Hypothalamus (tissue), 51 donors: ENCODE data around the gene DDX17.
"Not testable (repeated sequence)": the region's sequence is repeated elsewhere in the genome, so short reads cannot be mapped to it uniquely, and the experiment has no call there.

Source experiments
- DNase-seq, 51 donors: peaks; one replicate each; lab custom pipeline; 2025; lab: John Stamatoyannopoulos, UW

The DDX17 gene

DNA sequence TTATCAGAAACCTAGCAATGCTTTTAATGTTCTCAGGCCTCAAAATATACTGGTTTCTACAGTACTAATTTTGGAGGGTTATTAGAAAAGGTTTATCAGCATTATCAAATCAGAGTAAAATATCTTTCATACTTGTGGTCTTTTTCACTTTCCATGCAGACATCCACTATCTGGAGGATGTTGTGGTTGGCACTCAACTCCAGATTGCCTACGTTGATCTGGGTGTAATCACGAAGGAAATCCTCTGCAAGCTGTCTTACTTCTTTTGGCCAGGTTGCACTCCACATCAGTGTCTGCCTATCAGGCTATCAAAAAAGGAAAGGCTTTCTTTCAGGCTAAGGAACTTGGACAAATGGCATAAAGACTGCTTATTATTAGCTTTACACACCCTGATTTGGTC, 11.6 kb downstream of the DDX17 start:
- no peak for DNase-seq

DNA sequence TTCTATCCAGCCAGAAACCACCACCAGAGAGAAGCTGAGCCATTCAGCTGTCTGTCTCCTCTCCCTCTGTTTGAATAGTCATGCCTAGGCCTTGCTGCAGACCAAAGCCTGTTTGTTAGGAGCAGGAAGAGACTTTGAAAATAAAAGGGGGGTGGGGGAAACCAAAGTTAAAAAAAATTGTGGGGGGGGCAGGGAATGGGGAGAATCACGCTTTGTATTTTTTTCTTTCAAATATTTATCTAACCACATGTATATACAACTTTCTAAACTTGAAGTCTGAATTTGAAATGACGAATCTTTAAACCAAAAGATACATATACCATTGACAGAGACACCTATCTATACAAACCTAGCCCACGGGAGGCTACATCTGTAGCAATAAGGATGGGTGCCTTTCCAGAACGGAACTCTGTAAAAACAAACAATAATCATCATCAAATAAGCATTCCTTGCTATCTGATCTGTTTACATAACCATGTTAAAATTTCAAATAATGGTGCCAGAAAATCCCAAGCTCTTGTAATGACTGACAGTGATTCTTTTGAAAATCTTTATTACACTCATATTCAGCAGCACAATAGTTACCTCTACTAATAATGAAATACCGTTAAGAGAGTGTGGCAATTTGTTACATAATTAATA, 14.3 kb downstream of the DDX17 start:
- DNase-seq = no peak

DNA sequence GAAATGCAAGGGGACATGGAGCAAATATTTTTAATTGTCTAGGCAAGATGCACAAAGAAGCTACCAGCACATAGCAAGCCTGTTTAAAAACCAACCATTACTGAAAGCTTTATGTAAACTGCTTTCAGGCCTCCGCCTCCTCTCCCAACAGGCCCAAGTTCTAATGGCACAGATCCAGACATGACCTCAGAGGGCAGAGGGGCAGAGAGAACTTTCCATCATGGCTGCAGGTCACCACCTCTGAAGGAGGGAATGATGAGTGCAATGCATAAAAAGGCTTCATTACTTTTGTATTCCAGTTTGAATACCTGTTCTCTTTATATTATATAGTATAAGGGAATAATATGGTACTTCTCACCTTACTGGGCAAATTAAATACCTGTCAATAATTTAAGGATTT, 15.2 kb downstream of the DDX17 start:
- peak in 12 of 51 donors; percentile 6 to 45 (median 20) for DNase-seq

DNA sequence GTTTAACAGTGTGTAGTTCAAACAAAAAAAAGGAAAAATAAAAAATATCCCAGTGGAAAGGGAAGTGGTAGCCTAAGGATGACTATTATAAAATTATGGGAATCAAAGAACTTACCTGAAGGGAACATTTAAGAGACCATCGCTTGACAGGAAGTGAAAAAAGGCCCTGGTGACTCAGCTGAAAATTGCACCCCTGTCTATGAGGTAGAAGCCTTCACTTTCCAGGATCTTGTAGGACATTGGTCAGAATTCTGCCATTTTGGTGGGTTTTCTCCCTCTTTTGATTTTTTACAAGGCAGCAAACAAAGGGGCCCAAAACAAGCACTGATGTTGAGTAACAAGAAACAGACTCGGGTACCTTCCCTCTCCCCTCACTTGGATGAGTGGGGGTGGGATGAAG, 15.6 kb downstream of the DDX17 start:
- DNase-seq = no peak

DNA sequence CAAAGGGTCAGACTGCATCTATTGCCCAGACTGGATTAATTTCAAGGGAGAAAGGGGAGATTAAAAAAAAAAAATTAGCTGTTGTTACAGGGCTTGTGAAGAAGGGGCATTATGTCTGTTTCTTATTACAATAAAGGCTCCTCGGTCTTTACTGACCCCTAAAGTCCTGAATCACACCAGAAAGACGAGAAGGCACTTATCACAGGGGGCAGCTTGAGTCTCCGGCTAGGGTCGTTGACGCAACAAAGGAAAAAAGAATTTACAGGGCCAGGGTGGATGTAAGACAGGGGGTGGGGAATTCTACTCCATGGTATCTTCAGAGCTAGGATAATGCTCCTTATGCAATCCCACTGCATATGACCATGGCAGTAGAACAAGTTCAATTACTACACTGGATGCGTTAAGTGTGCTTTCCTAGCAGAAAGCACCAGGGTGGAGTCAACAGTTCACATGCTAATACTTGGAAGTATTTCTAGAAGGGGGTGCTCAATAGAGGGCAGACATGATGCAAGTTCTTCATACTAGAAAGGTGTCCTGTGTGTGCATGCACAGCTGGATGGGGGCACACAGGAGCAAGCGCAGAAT, 16.5 kb downstream of the DDX17 start:
- DNase-seq = no peak

DNA sequence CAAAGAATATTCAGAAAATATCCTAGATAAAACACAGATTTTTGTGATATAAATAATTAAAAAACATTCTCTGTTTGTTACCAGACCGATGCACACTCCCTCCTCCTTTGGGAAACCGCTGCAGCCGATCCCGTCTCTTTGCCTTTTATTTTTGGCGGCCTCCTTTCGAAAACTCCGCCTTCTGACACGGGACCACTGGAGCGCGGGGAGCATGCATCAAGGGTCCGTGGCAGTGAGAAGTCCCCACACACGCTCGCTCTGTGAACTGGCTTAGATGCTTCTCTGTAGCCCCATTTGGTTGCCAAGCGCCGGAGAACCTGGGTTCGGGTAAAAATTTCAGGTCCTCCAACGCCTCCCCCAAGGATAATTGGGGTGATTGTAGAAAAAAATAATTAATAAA, 17.0 kb downstream of the DDX17 start:
- DNase-seq = no peak

DNA sequence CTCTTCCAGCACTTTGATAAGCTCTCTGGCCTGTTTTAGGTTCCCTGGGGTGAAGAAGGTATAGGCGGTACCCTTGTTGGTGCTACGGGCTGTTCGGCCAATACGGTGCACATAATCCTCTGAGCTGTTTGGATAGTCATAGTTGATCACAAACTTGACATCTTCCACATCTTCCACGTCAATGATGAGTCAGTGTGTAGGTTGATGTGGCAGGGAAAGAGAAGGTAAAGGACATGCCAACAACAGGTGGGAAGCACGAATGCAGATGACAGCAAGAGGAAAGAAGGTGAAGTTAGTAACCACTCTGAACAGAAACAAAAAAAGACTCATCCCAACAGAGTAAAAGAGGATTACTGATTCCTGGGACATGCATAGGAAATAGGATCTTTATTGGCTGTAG, 18.2 kb downstream of the DDX17 start:
- DNase-seq = peak in 1 of 51 donors; percentile 18

DNA sequence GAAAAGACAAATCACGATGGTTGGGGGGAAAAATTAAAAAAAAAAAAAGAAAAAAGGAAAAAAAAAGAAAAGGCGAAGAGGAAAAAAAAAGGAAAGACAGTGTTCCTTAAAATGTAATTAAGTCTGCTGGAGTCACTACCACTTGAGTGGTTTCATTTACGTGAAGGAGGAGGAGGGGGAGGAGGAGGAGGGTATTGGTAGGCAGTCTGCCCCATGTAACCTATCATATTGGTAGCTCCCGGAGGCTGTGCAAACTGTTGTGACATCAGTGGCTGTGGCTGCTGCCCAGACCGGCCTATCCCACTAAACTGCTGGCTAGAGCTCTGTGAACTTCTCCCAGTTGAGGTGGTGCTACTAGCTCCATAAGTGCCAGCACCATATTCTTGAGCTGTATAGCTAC, 20.3 kb downstream of the DDX17 start:
- no peak for DNase-seq

DNA sequence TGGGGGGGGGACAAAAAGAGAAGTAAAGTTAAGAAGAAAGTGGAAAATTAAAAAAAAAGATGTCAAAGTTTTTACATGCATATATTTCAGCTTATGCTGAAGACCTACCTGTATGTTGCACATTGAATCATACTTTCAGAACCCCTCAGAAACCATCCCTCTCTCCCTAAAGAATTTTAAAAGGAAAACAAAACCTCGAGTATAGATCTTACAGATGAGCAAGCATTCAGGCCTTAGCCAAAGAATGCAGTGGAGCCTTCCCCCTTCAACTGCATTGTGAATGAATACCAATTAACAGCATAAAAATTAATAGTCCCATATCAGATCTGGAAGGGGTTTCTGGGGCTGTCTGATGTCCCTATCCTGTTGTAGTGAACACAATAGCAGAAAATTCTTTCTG, 21.9 kb downstream of the DDX17 start:
- no peak for DNase-seq

DNA sequence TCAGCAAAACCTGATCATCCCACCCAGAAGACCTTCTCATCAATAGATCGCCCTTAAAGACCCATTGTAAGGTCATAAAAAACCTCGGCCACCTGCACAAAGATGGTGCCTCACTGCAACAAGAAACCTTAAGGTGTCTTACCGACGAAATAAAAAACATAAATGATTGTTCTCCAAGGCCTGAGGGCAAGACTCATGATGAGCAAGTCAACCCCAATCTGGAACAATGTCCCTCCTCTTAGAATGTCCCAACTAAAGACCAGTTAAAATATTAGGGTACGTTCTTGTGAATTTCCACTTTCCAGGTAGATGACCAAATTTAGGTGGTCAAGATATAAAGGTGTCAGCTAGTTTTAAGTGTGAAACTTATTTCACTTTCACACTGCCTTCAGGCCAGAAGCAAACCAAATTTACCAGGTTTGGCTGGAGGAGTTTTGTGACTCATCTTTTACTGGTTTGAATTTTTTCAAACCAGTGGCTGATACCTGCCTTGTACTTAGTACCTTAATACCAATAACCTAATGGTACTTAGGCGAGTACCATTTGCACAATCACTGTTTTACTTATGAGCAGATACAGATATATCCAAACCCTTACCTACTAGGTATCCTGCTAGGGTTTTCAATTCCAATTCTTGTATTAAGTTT, 23.3 kb downstream of the DDX17 start:
- no peak for DNase-seq

DNA sequence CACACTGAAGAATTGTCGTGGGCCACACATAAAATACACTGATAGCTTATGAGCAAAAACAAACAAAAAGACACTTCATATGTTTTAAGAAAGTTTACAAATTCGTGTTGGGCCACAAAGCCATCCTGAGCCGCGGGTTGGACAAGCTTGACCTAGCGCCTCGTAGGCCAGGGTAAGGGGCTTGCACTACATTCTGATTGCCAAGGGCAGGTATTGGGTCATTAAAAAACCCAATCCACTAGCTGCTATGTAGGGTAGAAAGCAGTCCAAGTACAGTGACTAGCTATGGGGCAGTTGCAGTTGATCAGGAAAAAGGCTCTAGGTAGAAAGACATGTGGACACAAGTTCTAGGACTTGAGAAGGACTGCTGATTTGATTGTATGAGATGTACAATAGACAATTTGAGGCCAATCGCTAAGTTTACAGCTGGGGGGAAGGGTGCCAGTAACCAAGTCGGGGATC, 24.2 kb downstream of the DDX17 start:
- DNase-seq = no peak

DNA sequence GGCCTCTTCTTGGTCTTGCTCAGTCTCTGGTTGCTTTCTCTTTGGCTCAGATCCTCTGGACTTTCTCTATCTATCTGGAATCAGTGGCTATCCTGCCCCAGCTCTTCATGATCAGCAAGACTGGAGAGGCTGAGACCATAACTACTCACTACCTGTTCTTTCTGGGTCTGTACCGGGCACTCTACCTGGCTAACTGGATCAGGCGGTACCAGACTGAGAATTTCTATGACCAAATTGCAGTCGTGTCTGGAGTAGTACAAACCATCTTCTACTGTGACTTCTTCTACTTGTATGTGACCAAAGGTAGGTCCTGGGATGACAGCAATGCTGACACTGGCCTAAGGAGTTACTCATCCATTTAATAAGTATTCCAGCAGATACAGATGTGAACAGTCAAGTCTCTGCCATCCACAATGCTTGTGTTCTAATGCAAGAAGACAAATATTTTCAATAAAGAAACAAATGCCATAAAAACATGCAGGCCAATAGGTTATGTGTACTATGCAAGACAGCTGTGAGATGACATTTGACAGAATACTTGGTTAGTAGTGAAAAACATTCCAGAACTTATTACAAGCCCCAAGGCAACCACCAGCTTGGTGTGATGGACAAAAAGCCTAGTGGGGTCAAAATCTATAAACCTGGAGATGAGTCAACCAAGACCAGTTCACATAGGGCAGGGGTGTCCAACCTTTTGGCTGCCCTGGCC, 24.8 kb downstream of the DDX17 start:
- no peak for DNase-seq

DNA sequence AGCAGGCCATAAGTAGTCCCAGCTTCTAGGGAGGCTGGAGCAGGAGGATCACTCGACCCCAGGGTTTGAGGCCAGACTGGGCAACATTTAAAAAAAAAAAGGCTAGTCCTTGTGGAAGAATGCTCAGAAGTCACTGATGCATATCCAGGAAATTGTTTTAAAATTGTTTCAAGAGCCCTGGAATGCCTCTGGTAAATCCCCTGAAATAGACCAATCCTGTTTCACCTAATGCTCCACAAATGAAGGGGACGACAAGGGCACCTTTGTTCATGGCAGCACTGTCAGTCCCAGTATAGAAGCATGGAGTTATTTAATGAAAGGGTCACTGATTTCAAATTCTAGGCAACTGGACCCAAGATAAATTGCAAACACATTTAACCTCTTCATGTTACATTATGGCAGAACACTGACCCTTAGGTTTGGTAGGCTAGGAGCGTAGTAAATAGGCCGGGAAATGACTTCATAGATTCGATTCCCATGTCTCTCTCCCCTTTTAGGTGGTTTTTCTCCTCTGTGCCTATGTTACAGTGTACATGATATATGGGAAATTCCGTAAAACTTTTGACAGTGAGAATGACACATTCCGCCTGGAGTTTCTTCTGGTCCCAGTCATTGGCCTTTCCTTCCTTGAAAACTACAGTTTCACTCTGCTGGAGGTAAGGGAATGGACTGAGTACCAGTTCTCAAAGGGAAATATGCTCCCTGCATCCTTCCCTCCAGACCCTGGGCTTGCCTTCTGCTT, 26.8 kb downstream of the DDX17 start:
- DNase-seq = no peak

DNA sequence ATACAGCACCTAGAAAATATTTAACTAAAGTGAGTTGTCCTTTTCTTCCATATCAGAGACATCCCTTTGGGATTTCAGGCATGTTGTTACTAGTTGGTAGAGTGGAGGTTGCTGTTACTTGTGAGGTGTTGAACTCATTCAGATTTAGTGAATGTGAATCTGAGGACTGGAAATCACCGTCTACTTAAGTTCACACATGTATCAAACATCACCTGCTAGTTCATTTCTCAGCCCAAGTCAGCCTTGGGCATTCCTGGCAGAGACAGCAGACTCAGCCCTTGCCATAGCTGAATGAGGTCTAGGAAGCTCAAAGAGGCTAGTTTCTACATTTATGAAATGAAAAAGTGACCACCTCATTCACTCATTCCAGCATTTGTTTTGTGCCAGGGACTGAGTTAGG, 28.5 kb downstream of the DDX17 start:
- DNase-seq = no peak

DNA sequence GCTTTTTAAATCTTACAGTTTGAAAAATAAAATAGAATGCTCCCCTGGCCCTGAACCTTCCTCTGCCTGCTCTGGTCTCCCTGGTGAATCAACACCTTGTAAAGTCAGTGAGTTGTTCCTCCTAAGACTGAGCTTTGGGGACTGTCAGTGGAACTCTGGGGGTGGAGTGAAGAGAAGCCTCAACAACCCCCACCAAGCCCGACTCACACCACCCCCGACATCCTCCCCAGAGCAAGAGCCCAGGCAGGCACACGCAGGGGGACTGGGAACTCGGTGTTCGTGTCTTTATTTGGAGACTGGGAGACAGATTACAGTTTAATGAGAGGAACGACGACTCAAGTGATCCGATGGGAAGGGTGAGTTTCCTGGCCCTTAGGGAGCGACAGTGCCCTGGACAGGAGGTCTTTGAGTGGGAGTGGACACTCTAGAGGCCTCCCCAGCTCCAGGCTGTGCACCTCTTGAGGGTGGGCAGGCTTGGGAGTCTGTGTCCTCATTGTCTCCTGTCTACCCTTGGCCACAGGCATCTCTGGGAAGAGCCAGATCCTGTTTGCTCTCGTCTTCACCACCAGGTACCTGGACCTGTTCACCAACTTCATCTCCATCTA, 32.0 kb downstream of the DDX17 start:
- DNase-seq = peak in 1 of 51 donors; percentile 49

DNA sequence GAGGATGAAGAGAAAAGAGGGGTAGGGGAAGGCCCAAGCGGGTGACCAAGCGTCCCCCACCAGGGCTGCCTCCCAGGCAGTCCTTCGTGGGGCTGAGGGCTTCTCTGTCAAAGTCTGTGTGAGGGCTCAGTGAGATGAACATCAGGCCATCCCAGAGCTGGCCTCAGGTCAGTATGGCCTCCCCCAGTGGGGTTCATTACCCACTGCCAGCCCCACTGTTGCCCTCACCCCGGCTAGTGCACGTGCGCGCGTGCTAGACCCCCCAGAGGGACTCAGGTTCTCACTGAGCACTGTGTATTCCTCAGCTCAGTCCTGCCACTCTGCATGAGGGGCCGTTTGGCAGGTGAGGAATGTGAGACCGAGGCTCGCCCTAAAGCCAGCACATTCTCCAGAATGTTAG, 34.9 kb downstream of the DDX17 start:
- no peak for DNase-seq

DNA sequence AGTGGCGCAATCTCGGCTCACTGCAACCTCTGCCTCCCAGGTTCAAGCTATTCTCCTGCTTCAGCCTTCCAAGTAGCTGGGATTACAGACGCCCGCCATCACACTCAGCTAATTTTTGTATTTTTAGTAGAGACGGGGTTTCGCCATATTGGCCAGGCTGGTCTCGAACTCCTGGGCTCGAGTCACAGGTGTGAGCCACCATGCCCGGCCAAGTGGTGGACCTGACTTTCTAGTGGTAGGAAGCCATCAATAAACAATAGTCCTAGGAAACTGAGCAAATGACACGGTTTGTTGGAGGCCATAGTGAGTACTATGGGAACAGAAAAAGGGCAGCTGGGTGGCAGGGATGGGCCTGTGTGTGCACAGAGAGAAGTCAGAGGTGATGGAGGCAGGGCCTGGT, 35.9 kb downstream of the DDX17 start:
- DNase-seq = not testable (repeated sequence)

DNA sequence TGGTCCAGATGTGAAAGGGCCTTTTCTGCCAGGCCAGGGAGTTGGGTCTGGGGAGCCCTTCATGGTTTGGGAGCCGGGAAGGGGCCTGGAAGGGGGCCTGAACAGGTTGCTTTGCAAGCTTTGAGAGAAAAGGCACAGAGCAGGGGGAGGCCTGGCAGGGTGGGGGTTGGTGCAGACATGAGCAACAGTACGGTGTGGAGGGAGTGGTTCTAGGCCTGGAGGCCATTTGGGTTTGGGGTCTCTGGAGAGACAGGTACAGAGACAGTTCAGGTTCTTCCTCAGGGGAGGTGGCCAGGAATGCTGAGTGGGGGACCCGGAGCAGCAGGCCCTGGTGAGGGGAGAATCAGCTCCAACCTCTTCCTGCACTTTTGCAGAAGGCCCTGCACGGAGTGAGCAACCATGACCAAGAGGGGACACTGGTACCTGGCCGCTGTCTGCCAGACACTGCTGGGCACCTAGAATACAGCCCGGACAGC, 36.8 kb downstream of the DDX17 start:
- no peak for DNase-seq

DNA sequence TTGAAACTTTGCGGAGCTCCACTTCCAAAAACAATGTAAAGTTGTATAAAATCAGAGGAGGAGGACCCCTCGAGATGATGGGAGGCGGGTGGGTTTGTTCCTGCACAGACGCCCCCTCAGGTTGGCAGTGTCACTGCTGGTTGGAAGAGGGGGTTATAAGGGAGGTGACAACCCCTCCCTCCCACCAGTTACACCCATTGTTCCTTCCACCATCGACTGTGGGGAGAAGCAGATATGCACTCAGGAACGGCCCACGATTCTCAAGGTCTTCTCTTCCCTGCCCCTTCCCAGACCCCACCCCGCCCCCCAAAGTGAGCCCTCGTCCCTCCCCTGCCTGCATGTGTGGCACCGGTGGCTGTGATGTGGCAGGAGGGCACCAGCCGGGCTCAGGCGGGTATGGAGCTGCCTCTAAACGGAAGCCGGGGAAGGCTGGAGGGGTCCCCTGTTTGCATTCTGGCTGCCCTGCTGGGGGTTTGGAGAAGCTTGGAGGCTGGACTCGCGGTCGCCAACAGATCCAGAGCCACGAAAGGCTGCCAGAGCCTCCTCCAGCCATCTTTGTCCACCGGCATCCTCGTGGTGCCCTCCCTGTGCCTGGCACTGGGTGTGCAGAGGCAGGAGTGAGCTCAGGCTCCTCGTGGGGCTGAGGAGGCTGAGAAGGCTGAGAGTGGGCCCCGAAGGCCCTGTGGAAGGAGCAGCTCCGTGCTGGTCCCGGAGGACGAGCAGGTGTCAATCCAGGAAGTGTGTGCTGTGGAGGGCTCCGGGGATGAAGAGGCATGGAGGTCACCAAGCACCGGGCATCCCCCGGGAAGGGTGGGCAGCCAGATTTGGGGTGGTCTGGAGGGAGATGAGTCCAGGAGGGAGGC, 37.4 kb downstream of the DDX17 start:
- DNase-seq = no peak
